Endothelial cell (in vitro differentiated cells): ENCODE results near the gene METTL23. TPM values are rescaled to one million over a fixed set of nuclear protein-coding genes. Genes with fewer than 3 reads are reported as not detected.

Source experiments
- DNase-seq: peaks from one replicate; pipeline ENCODE4 v3.0.0; 2021; ENCODE audit warnings: low spot score
- H3K27ac Mint-ChIP-seq: one replicate; pipeline ENCODE4 v1.8.0; 2021; ENCODE audit warnings: mixed read lengths, inconsistent platforms; ENCODE audit not compliant: unreplicated experiment
- H3K27me3 Mint-ChIP-seq: one replicate; pipeline ENCODE4 v1.8.0; 2021; ENCODE audit warnings: mild to moderate bottlenecking, moderate library complexity, mixed read lengths, inconsistent platforms; ENCODE audit not compliant: unreplicated experiment
- H3K36me3 Mint-ChIP-seq: one replicate; pipeline ENCODE4 v1.8.0; 2021; ENCODE audit warnings: mild to moderate bottlenecking, low read depth, mixed read lengths, inconsistent platforms; ENCODE audit not compliant: unreplicated experiment
- H3K4me1 Mint-ChIP-seq: one replicate; pipeline ENCODE4 v1.8.0; 2021; ENCODE audit warnings: mild to moderate bottlenecking, mixed read lengths, inconsistent platforms; ENCODE audit not compliant: unreplicated experiment
- H3K4me3 Mint-ChIP-seq: one replicate; pipeline ENCODE4 v1.8.0; 2021; ENCODE audit warnings: mild to moderate bottlenecking, mixed read lengths, inconsistent platforms; ENCODE audit not compliant: unreplicated experiment
- H3K9me3 Mint-ChIP-seq: one replicate; pipeline ENCODE4 v1.8.0; 2021; ENCODE audit warnings: mixed read lengths, inconsistent platforms; ENCODE audit not compliant: unreplicated experiment
- CTCF ChIP-seq: fragments of 200-600 bp; sonication (generic); IDR thresholded peaks from one replicate; pipeline ENCODE4 v1.5.0; 2021; ENCODE audit warnings: antibody characterized with exemption; ENCODE audit not compliant: unreplicated experiment
- total RNA-seq: library from RNA; stranded (reverse); fragmentation: NEBNext Ultra II Directional; extraction: Animal tissue kit (Norgen Biotek cat#: 25700); gene quantifications from one replicate; pipeline ENCODE4 v1.2.1, GENCODE V29; 2021; ENCODE audit not compliant: unreplicated experiment

Gene METTL23
- total RNA-seq, 1 donor from 2014 or later, result 30.5 TPM

- TF ChIP-seq CTCF, result no peak
Observed at GRCh38 chr17:76747716-76748363, 21.2 kb downstream of the METTL23 start.

GRCh38 chr17:76748657-76749056 lies 22.0 kb downstream of the METTL23 start:
- Mint-ChIP-seq H3K9me3 (no peaks in the 10 kb centered on the region), H3K4me1 (no peaks in the 10 kb centered on the region), H3K27me3 (no peaks in the 10 kb centered on the region), H3K27ac (no peak overlapping the region), H3K36me3 (peaks cover 28% of the 10 kb centered on the region), H3K4me3 (no peak overlapping the region)
- DNase-seq, result no peak
- TF ChIP-seq CTCF, result no peak

More at GRCh38 chr17:76747716-76748363, 21.2 kb downstream of the METTL23 start:
- DNase-seq, result no peak
- Mint-ChIP-seq H3K4me1 (no peaks in the 10 kb centered on the region), H3K9me3 (no peaks in the 10 kb centered on the region), H3K27me3 (no peaks in the 10 kb centered on the region), H3K27ac (no peak overlapping the region), H3K36me3 (peaks cover 28% of the 10 kb centered on the region), H3K4me3 (no peak overlapping the region)

GRCh38 chr17:76751416-76751993 lies 24.9 kb downstream of the METTL23 start:
- Mint-ChIP-seq H3K9me3 (no peaks in the 10 kb centered on the region), H3K4me3 (no peak overlapping the region), H3K4me1 (no peaks in the 10 kb centered on the region), H3K27ac (no peak overlapping the region), H3K36me3 (peaks cover 22% of the 10 kb centered on the region), H3K27me3 (no peaks in the 10 kb centered on the region)
- TF ChIP-seq CTCF, result no peak
- no peak for DNase-seq

- no peak overlapping the region for H3K27ac Mint-ChIP-seq
- no peaks in the 10 kb centered on the region for H3K27me3 Mint-ChIP-seq
- H3K4me3 Mint-ChIP-seq, result no peak overlapping the region
- H3K4me1 Mint-ChIP-seq, result no peaks in the 10 kb centered on the region
- H3K9me3 Mint-ChIP-seq, result no peaks in the 10 kb centered on the region
- peaks cover 24% of the 10 kb centered on the region for H3K36me3 Mint-ChIP-seq
- TF ChIP-seq CTCF, result no peak
- DNase-seq, result no peak
Observed at GRCh38 chr17:76752006-76752405, 25.4 kb downstream of the METTL23 start.

- TF ChIP-seq CTCF, result no peak
Observed at GRCh38 chr17:76753061-76753961, 26.7 kb downstream of the METTL23 start.

More at GRCh38 chr17:76753061-76753961, 26.7 kb downstream of the METTL23 start:
- Mint-ChIP-seq H3K36me3 (peaks cover 23% of the 10 kb centered on the region), H3K27me3 (no peaks in the 10 kb centered on the region), H3K4me1 (no peaks in the 10 kb centered on the region), H3K27ac (no peak overlapping the region), H3K9me3 (no peaks in the 10 kb centered on the region), H3K4me3 (no peak overlapping the region)
- no peak for DNase-seq
